OCI-LY3 (cell line): Measurements from ENCODE around the gene TBCK.

ENCODE experiments used
- H2AFZ ChIP-seq: fragments of 200-600, 300-600 bp; shearing (Covaris generic); 2 replicates; pipeline ENCODE4 v1.6.0; 2014; ENCODE audit warnings: antibody characterized with exemption, low read depth, low read length
- H3K27ac ChIP-seq: fragments of 200-600, 300-600 bp; sonication (generic); 2 replicates; pipeline ENCODE4 v1.5.1; 2014; ENCODE audit warnings: mild to moderate bottlenecking, low read length, moderate library complexity, mixed read lengths
- H3K27me3 ChIP-seq: fragments of 200-600, 300-600 bp; sonication (generic); 2 replicates; pipeline ENCODE4 v1.6.1; 2014; ENCODE audit warnings: low read depth, low read length, mixed read lengths
- H3K36me3 ChIP-seq: fragments of 200-600, 300-600 bp; sonication (generic); replicated peaks from 2 replicates; pipeline ENCODE3; 2014; ENCODE audit warnings: low read depth, low read length, mixed read lengths
- H3K4me1 ChIP-seq: fragments of 300-600, 200-600 bp; sonication (generic); 2 replicates; pipeline ENCODE4 v1.6.1; 2014; ENCODE audit warnings: low read length, mixed read lengths
- H3K4me2 ChIP-seq: fragments of 200-600, 300-600 bp; sonication (generic); 2 replicates; pipeline ENCODE4 v1.6.1; 2014; ENCODE audit warnings: low read length, mixed read lengths
- H3K4me3 ChIP-seq: fragments of 300-600, 200-600 bp; sonication (generic); 2 replicates; pipeline ENCODE4 v1.5.1; 2014; ENCODE audit warnings: antibody characterized with exemption, mild to moderate bottlenecking, low read length, moderate library complexity
- H3K79me2 ChIP-seq: fragments of 300-600, 200-600 bp; shearing (Covaris generic); 2 replicates; pipeline ENCODE4 v1.6.1; 2014; ENCODE audit warnings: mild to moderate bottlenecking, low read length, mixed read lengths
- H3K9ac ChIP-seq: fragments of 300-600, 200-600 bp; shearing (Covaris generic); 2 replicates; pipeline ENCODE4 v1.6.0; 2014; ENCODE audit warnings: mild to moderate bottlenecking, low read length, moderate library complexity
- H3K9me3 ChIP-seq: fragments of 200-600, 300-600 bp; shearing (Covaris generic); 2 replicates; pipeline ENCODE4 v1.6.1; 2014; ENCODE audit warnings: low read length, mixed read lengths; ENCODE audit not compliant: insufficient read depth
- H4K20me1 ChIP-seq: fragments of 200-600, 300-600 bp; sonication (generic); 2 replicates; pipeline ENCODE4 v1.6.1; 2016; ENCODE audit warnings: low read length, mixed read lengths; ENCODE audit not compliant: insufficient read depth
- CTCF ChIP-seq: fragments of 200-600, 300-600 bp; sonication (generic); IDR thresholded peaks from 2 replicates; pipeline ENCODE4 v1.5.1; 2014; ENCODE audit warnings: antibody characterized with exemption, low read length, low read depth
- EZH2phosphoT487 ChIP-seq: fragments of 200-600 bp; shearing (Covaris generic); IDR thresholded peaks from 2 replicates; pipeline ENCODE4 v1.6.1; 2018; ENCODE audit warnings: antibody characterized with exemption, mixed run types, low read depth

Gene TBCK

GRCh38 chr4:106277140-106277675 lies 38.8 kb downstream of the TBCK start:
- H2AFZ ChIP-seq, result no peak overlapping the region
- no peak overlapping the region for H3K4me3 ChIP-seq
- no peaks in the 10 kb centered on the region for H3K4me1 ChIP-seq
- H3K27me3 ChIP-seq, result no peaks in the 10 kb centered on the region
- TF ChIP-seq EZH2phosphoT487 (no peak), CTCF (no peak)
- no peak overlapping the region for H3K4me2 ChIP-seq
- no peaks in the 10 kb centered on the region for H3K36me3 ChIP-seq
- no peak overlapping the region for H3K27ac ChIP-seq
- H3K9ac ChIP-seq, result no peak overlapping the region
- no peaks in the 10 kb centered on the region for H4K20me1 ChIP-seq
- no peaks in the 10 kb centered on the region for H3K9me3 ChIP-seq
- H3K79me2 ChIP-seq, result no peaks in the 10 kb centered on the region

- Histone ChIP-seq H4K20me1 (no peaks in the 10 kb centered on the region), H3K4me1 (no peaks in the 10 kb centered on the region), H3K9me3 (no peaks in the 10 kb centered on the region), H3K9ac (no peak overlapping the region), H3K4me2 (no peak overlapping the region), H3K27ac (no peak overlapping the region), H3K4me3 (no peak overlapping the region), H3K27me3 (no peaks in the 10 kb centered on the region), H3K79me2 (no peaks in the 10 kb centered on the region), H2AFZ (no peak overlapping the region), H3K36me3 (no peaks in the 10 kb centered on the region)
- TF ChIP-seq CTCF (no peak), EZH2phosphoT487 (no peak)
Observed at GRCh38 chr4:106273831-106274230, 42.2 kb downstream of the TBCK start.

- Histone ChIP-seq H3K9ac (no peak overlapping the region), H3K27ac (no peak overlapping the region), H4K20me1 (no peaks in the 10 kb centered on the region), H3K4me3 (no peak overlapping the region), H3K79me2 (no peaks in the 10 kb centered on the region), H3K27me3 (no peaks in the 10 kb centered on the region), H3K4me1 (no peaks in the 10 kb centered on the region), H3K36me3 (no peaks in the 10 kb centered on the region), H3K9me3 (no peaks in the 10 kb centered on the region), H3K4me2 (no peak overlapping the region), H2AFZ (no peak overlapping the region)
- TF ChIP-seq CTCF, result no peak
- TF ChIP-seq EZH2phosphoT487, result no peak
Observed at GRCh38 chr4:106270736-106271135, 45.3 kb downstream of the TBCK start.

- H3K27me3 ChIP-seq, result no peaks in the 10 kb centered on the region
- H3K27ac ChIP-seq, result no peak overlapping the region
- no peaks in the 10 kb centered on the region for H3K4me1 ChIP-seq
- H4K20me1 ChIP-seq, result no peaks in the 10 kb centered on the region
- no peak for TF ChIP-seq CTCF
- TF ChIP-seq EZH2phosphoT487, result no peak
- H3K9ac ChIP-seq, result no peak overlapping the region
- no peak overlapping the region for H3K4me3 ChIP-seq
- H3K9me3 ChIP-seq, result no peaks in the 10 kb centered on the region
- H3K36me3 ChIP-seq, result no peaks in the 10 kb centered on the region
- no peak overlapping the region for H3K4me2 ChIP-seq
- H3K79me2 ChIP-seq, result no peaks in the 10 kb centered on the region
- H2AFZ ChIP-seq, result no peak overlapping the region
Observed at GRCh38 chr4:106269711-106270110, 46.3 kb downstream of the TBCK start.
